ENCODE measurements around the gene ZNF507. TPM values are rescaled to one million over a fixed set of nuclear protein-coding genes. Genes with fewer than 3 reads are reported as not detected.

ZNF507 gene
- total RNA-seq, 1 experiment from 2014 or later = 31.1 TPM

DNA sequence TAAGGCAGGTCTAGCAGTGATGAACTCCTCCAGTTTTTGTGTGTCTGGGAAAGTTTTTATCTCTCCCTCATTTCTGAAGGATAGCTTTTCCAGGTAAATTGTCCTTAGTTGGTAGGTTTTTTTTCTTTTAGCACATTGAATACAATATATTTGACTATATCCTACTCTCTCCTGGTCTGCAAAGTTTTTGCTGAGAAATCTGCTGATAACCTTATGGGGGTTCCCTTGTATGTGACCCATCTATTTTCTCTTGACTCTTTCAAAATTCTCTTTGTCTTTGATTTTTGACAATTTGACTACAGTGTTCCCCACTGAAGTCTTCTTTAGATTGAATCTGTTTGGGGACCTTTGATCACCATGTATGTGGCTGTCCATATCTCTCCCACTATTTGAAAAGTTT lies 42.6 kb upstream of the ZNF507 start:
- Mint-ChIP-seq H3K27ac (no peak overlapping the region), H3K27me3 (ENCODE audit: low read depth) (peaks cover 1% of the 10 kb centered on the region), H3K36me3 (ENCODE audit: insufficient read depth in 1 of 3, low read depth in 3 of 3) (peaks cover 0 to 7% (median 3%) of the 10 kb centered on the region in 3 experiments; a peak in 5 of 7 replicates), H3K9me3 (peaks cover 19% of the 10 kb centered on the region in 2 experiments), H3K4me3 (no peak overlapping the region), H3K4me1 (peaks cover 4% of the 10 kb centered on the region in 2 experiments)
- no peaks in the 10 kb centered on the region; the same call in 1 of the 2 replicates for H3K4me1 ChIP-seq (ENCODE audit: insufficient read depth, low read length)
- no peaks in the 10 kb centered on the region for H3K9me3 ChIP-seq (ENCODE audit: control insufficient read depth, low read depth, low read length)
- DNase-seq = no peak
- no peak overlapping the region for H4K91ac ChIP-seq (ENCODE audit: insufficient read length, low read depth, low read length)
- no peak overlapping the region for H3K56ac ChIP-seq (ENCODE audit: insufficient read length, low read depth, low read length)
- no peak overlapping the region for H2BK15ac ChIP-seq (ENCODE audit: low read depth, low read length)
- H3K18ac ChIP-seq (ENCODE audit: insufficient read length, low read depth, low read length) = no peak overlapping the region
- no peaks in the 10 kb centered on the region for H3K79me2 ChIP-seq (ENCODE audit: insufficient read depth, low read length)
- H2BK12ac ChIP-seq (ENCODE audit: insufficient read length, low read depth, low read length) = no peak overlapping the region
- H2BK120ac ChIP-seq (ENCODE audit: low read depth, low read length, poor library complexity, severe bottlenecking) = no peak overlapping the region
- no peak overlapping the region for H2AFZ ChIP-seq (ENCODE audit: low read length)
- no peak overlapping the region for H3K4ac ChIP-seq (ENCODE audit: low read depth, low read length)
- no peak overlapping the region for H2BK5ac ChIP-seq (ENCODE audit: insufficient read length, low read length)
- H3K4me2 ChIP-seq (ENCODE audit: insufficient read depth, insufficient read length, low read length) = no peak overlapping the region
- H3K9ac ChIP-seq (ENCODE audit: extremely low read depth, insufficient read length, low read length) = no peak overlapping the region
- no peak overlapping the region for H2BK20ac ChIP-seq (ENCODE audit: low read depth, low read length, poor library complexity, severe bottlenecking)
- no peak overlapping the region for H2AK5ac ChIP-seq (ENCODE audit: insufficient read length, low read length)
- no peak overlapping the region for H3K23ac ChIP-seq (ENCODE audit: insufficient read length, low read depth, low read length)
- H4K20me1 ChIP-seq (ENCODE audit: control insufficient read depth, insufficient read depth, insufficient read length) = no peaks in the 10 kb centered on the region
- no peak overlapping the region for H4K5ac ChIP-seq (ENCODE audit: insufficient read length, low read depth, low read length)
- no peaks in the 10 kb centered on the region for H3K23me2 ChIP-seq (ENCODE audit: insufficient read length, low read depth, low read length, poor library complexity, severe bottlenecking)
- no peak overlapping the region for H3K27ac ChIP-seq (ENCODE audit: insufficient read length, low read depth, low read length)
- H4K8ac ChIP-seq (replicated peaks; ENCODE audit: insufficient read length, low read depth, low read length) = no peak overlapping the region
- TF ChIP-seq, protein P1, sequence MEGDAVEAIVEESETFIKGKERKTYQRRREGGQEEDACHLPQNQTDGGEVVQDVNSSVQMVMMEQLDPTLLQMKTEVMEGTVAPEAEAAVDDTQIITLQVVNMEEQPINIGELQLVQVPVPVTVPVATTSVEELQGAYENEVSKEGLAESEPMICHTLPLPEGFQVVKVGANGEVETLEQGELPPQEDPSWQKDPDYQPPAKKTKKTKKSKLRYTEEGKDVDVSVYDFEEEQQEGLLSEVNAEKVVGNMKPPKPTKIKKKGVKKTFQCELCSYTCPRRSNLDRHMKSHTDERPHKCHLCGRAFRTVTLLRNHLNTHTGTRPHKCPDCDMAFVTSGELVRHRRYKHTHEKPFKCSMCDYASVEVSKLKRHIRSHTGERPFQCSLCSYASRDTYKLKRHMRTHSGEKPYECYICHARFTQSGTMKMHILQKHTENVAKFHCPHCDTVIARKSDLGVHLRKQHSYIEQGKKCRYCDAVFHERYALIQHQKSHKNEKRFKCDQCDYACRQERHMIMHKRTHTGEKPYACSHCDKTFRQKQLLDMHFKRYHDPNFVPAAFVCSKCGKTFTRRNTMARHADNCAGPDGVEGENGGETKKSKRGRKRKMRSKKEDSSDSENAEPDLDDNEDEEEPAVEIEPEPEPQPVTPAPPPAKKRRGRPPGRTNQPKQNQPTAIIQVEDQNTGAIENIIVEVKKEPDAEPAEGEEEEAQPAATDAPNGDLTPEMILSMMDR (conservative IDR thresholded peaks at IDR 0.05) = no peak
- H3K27me3 ChIP-seq (ENCODE audit: insufficient read depth, low read length) = no peaks in the 10 kb centered on the region
- no peak overlapping the region for H3T11ph ChIP-seq (ENCODE audit: low read length)
- H3K79me1 ChIP-seq (ENCODE audit: insufficient read depth, low read depth, low read length, poor library complexity, severe bottlenecking) = no peaks in the 10 kb centered on the region
- no peak overlapping the region for H3K14ac ChIP-seq (ENCODE audit: insufficient read depth, low read length)

All from H9 (cell line).